Vagina (tissue), 2 donors: ENCODE data around the gene DPP10.

Source experiments
- CTCF ChIP-seq, 3 experiments: fragments of 450-650 bp in 2 of 3; fragments of 200-600 bp in 1 of 3; sonication (generic) in 1 of 3; IDR thresholded peaks; one replicate each; pipeline ENCODE4 v1.5.1; 2017 to 2019; ENCODE audit warnings: antibody characterized with exemption in 3 of 3, mild to moderate bottlenecking in 2 of 3, moderate library complexity in 2 of 3
- POLR2A ChIP-seq, 2 donors: fragments of 450-650 bp; IDR thresholded peaks; one replicate each; pipeline ENCODE4 v1.6.1; 2017; ENCODE audit warnings: antibody characterized with exemption in 2 of 2, mild to moderate bottlenecking in 2 of 2, moderate library complexity in 2 of 2

DNA sequence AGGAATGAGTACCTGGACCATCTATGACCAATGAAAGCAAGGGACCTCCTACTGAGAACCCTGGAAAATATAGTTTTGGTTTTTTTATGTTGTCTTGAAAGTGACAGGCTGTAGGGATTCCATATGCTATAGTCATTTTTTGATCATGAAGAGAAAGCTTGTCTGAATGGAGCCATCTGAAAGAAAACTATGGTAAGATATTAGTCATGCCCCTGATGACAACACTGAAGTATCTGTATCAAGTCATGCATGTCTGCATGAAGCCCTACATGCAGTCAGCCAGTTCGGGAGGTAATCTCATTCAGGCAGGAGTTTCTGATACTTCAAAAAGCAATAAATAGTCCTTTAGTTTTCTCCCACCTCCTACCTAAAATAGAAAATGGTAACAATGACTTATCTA lies 1042.0 kb downstream of the DPP10 start:
- TF ChIP-seq CTCF (IDR thresholded peaks at IDR 0.05) = no peak
- TF ChIP-seq POLR2A (IDR thresholded peaks at IDR 0.05) = no peak
